Suprapubic skin (tissue), 4 donors: Measurements from ENCODE around the gene ACAT2. TPM values are rescaled to one million over a fixed set of nuclear protein-coding genes. Genes with fewer than 3 reads are reported as not detected.

Source experiments
- DNase-seq, 2 donors: peaks; one replicate each; pipeline ENCODE4 v3.0.0-alpha.2; 2019; ENCODE audit warnings: low spot score in 2 of 2
- H3K27ac ChIP-seq: fragments of 200-600 bp; sonication (generic); one replicate; pipeline ENCODE4 v1.5.1; 2019
- H3K27me3 ChIP-seq: fragments of 200-600 bp; sonication (generic); one replicate; pipeline ENCODE4 v1.5.1; 2019
- H3K36me3 ChIP-seq: fragments of 200-600 bp; sonication (generic); one replicate; pipeline ENCODE4 v1.5.1; 2019
- H3K4me1 ChIP-seq: fragments of 200-600 bp; sonication (generic); one replicate; pipeline ENCODE4 v1.5.1; 2019
- H3K4me3 ChIP-seq: fragments of 200-600 bp; sonication (generic); one replicate; pipeline ENCODE4 v1.5.1; 2019; ENCODE audit warnings: mild to moderate bottlenecking
- H3K9me3 ChIP-seq: fragments of 200-600 bp; sonication (generic); one replicate; pipeline ENCODE4 v1.5.1; 2019
- CTCF ChIP-seq, 2 donors: fragments of 200-600 bp in 1 of 2; fragments of 450-650 bp in 1 of 2; sonication (generic) in 1 of 2; IDR thresholded peaks; one replicate each; pipeline ENCODE4 v1.5.1; 2016 to 2019; ENCODE audit warnings: antibody characterized with exemption in 2 of 2, mild to moderate bottlenecking in 1 of 2, moderate library complexity in 1 of 2
- EP300 ChIP-seq: sonication (generic); formaldehyde crosslinking; IDR thresholded peaks from one replicate; pipeline ENCODE4 v1.6.1; 2017; ENCODE audit warnings: antibody characterized with exemption
- POLR2A ChIP-seq, 2 donors: fragments of 450-650 bp; IDR thresholded peaks; one replicate each; pipeline ENCODE4 v1.6.1; 2017; ENCODE audit warnings: antibody characterized with exemption in 2 of 2, mild to moderate bottlenecking in 2 of 2, moderate library complexity in 2 of 2
- POLR2AphosphoS5 ChIP-seq, 3 donors: sonication (generic); formaldehyde crosslinking; IDR thresholded peaks; one replicate each; pipeline ENCODE4 v1.6.1; 2017; ENCODE audit warnings: antibody characterized with exemption in 3 of 3
- WGBS: methylation state at CpG from one replicate; pipeline ENCODE4 v1.1.5; 2018; 5-methylcytosine and 5-hydroxymethylcytosine counted together
- total RNA-seq, 4 donors: library from RNA; depleted of rRNA; stranded (reverse); fragments of >200 nt; gene quantifications; one replicate each; pipeline ENCODE4 v1.1.0, GENCODE V29; 2016

Gene ACAT2
- total RNA-seq, 4 donors from 2014 or later: 7.2 to 23.1 (median 15.6) TPM

DNA sequence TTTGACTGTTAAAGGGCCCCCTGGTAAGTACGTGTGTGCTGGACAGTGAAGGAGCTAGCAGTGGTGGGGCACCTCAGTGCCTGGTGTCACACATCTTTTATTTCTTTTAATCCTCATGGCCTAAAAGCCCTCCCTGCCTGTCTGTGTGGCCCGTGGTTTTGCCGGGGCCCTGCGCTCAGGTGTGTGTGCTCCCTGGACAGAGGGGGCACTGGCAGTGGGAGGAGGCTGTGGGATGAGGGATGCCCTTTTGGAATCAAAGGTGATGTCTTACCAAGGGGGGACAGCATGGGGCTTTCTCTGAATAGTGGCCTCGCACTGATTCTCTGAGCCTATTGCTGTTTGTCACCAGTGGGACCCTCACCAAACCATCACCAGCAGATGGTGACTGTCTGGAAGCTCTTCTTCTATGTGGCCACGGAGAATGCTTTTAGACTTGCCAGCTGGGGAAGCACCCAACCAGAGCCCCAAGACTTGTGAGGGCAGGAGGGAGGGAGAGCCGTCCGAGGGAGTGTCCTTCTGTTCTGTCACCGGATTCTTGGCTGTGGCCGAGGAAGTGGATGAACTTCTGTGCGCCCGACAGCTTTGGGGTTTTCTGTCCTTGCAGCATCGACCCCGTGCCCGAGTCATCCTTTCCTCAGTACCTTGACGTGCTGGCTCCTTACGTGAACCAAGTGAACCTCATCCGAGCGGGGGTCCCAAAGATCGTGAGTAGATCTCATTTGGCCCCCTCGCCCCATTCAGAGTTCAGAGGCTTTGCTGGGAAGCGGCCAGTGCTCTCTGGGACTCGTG is 56.3 kb downstream of the ACAT2 start:
- Histone ChIP-seq H3K4me3 (no peak overlapping the region), H3K36me3 (no peaks in the 10 kb centered on the region), H3K27me3 (no peaks in the 10 kb centered on the region), H3K27ac (no peak overlapping the region), H3K4me1 (no peaks in the 10 kb centered on the region), H3K9me3 (no peaks in the 10 kb centered on the region)
- 92% methylated on average over 23 of the region's 23 CpGs for WGBS
- DNase-seq: peak in 1 of 2 donors; percentile 66
- TF ChIP-seq CTCF (IDR thresholded peaks at IDR 0.05): no peak
- TF ChIP-seq EP300: no peak
- no peak for TF ChIP-seq POLR2A (IDR thresholded peaks at IDR 0.05)
- TF ChIP-seq POLR2AphosphoS5 (IDR thresholded peaks at IDR 0.05): no peak

- no peaks in the 10 kb centered on the region for H3K27me3 ChIP-seq
- no peak overlapping the region for H3K4me3 ChIP-seq
- no peaks in the 10 kb centered on the region for H3K9me3 ChIP-seq
- H3K4me1 ChIP-seq: no peaks in the 10 kb centered on the region
- H3K27ac ChIP-seq: no peak overlapping the region
- DNase-seq: peak in 1 of 2 donors; percentile 74
- WGBS: 96% methylated on average over 14 of the region's 16 CpGs
- TF ChIP-seq CTCF (IDR thresholded peaks at IDR 0.05) (no peak), EP300 (no peak), POLR2AphosphoS5 (IDR thresholded peaks at IDR 0.05) (no peak), POLR2A (IDR thresholded peaks at IDR 0.05) (no peak)
- H3K36me3 ChIP-seq: no peaks in the 10 kb centered on the region
These were observed 57.3 kb downstream of the ACAT2 start for GRCh38 chr6:159819098-159819497.

DNA sequence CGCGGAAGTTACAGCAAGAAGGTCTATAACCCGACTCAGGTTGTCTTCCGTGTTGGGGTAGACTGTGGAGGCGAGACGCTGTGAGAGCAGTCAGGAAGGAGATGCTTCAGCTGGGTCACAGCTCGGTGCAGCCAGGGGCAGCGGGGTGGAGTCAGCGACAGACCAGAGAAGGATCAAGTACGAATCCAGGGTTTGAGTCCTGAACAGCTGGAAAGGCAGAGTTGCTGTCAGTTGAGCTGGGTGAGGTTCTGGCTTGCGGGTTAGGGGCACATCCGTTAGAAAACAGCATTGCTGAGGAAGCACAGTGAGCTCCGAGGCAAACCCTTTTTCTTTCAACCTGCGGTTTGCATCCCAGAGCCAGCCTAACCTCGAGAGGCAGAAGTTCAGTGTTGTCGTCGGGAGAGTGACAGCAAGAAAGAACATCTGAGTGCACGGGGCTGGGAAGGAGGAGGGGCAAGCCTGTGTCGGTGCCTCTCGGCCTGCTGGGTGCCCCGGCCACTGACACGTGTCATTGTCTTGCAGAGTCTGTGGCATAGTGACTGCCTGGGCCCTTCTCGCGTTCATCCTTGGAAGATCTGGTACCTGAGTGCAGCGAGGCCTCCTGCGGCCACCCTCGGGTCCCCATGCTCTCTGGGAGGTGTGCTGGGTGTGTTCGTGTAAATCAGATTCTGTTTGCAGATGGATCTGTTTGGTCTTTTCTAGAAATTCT is 58.2 kb downstream of the ACAT2 start:
- Histone ChIP-seq H3K4me3 (no peak overlapping the region), H3K27ac (no peak overlapping the region), H3K27me3 (no peaks in the 10 kb centered on the region), H3K4me1 (no peaks in the 10 kb centered on the region), H3K36me3 (no peaks in the 10 kb centered on the region), H3K9me3 (no peaks in the 10 kb centered on the region)
- 62% methylated on average over 28 of the region's 28 CpGs for WGBS
- peak in 1 of 2 donors; percentile 66 for DNase-seq
- TF ChIP-seq EP300: no peak
- no peak for TF ChIP-seq POLR2A (IDR thresholded peaks at IDR 0.05)
- TF ChIP-seq CTCF (IDR thresholded peaks at IDR 0.05): no peak

DNA sequence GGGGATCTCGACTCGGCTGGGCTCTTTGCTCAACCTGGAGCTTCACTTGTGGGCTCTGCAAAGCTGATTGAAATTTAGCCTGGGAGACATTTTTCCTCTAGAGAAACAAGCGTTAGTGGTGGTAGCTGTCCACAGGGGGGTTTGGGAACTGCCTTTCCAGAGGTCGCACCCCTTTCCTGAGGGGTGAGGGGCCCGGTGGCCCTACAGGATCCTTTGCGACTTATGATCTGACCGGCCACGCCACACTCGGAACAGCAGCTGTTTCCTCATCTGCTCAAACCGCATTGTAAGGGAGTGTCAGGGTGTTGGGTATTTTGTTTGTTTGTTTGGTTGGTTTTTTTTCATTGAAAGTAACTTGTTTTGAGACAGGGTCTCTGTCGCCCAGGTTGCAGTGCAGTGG is 59.3 kb downstream of the ACAT2 start:
- no peaks in the 10 kb centered on the region for H3K36me3 ChIP-seq
- TF ChIP-seq CTCF (IDR thresholded peaks at IDR 0.05) (no peak), EP300 (no peak), POLR2AphosphoS5 (IDR thresholded peaks at IDR 0.05) (no peak), POLR2A (IDR thresholded peaks at IDR 0.05) (no peak)
- no peaks in the 10 kb centered on the region for H3K4me1 ChIP-seq
- H3K9me3 ChIP-seq: no peaks in the 10 kb centered on the region
- no peak overlapping the region for H3K4me3 ChIP-seq
- no peaks in the 10 kb centered on the region for H3K27me3 ChIP-seq
- peak in 1 of 2 donors; percentile 35 for DNase-seq
- H3K27ac ChIP-seq: no peak overlapping the region
- WGBS: 80% methylated on average over 11 of the region's 11 CpGs

GRCh38 chr6:159821726-159822125 is 59.9 kb downstream of the ACAT2 start:
- DNase-seq: peak in 1 of 2 donors; percentile 26
- TF ChIP-seq POLR2AphosphoS5 (IDR thresholded peaks at IDR 0.05) (no peak), CTCF (IDR thresholded peaks at IDR 0.05) (no peak), POLR2A (IDR thresholded peaks at IDR 0.05) (no peak), EP300 (no peak)
- H3K4me3 ChIP-seq: no peak overlapping the region
- no peak overlapping the region for H3K27ac ChIP-seq
- no peaks in the 10 kb centered on the region for H3K36me3 ChIP-seq
- no peaks in the 10 kb centered on the region for H3K9me3 ChIP-seq
- H3K27me3 ChIP-seq: no peaks in the 10 kb centered on the region
- 91% methylated on average over 9 of the region's 10 CpGs for WGBS
- H3K4me1 ChIP-seq: no peaks in the 10 kb centered on the region
